Lung microvascular endothelial cell (primary cell): ENCODE measurements around the gene PRR16. TPM values are rescaled to one million over a fixed set of nuclear protein-coding genes. Genes with fewer than 3 reads are reported as not detected.

ENCODE experiments used
- DNase-seq, 2 donors: peaks; one replicate each; pipeline versions ENCODE4 v3.0.0 to v3.0.0-alpha.2; 2010; ENCODE audit warnings: low read depth in 2 of 2
- total RNA-seq: library from RNA; depleted of rRNA; stranded (reverse); fragments of >200 nt; gene quantifications from 2 replicates; pipeline ENCODE4 v1.2.1, GENCODE V29; 2014

Gene PRR16
- total RNA-seq, 1 donor from 2014 or later = not detected

GRCh38 chr5:120463006-120463680 lies 957 bp upstream of the PRR16 start:
- no peak for DNase-seq

GRCh38 chr5:120464627-120465435 lies 731 bp downstream of the PRR16 start:
- DNase-seq = peak; percentile 4 to 27

GRCh38 chr5:120465436-120465961 lies 1.4 kb downstream of the PRR16 start:
- DNase-seq = peak in 1 of 2 donors; percentile 1

GRCh38 chr5:120466341-120467006 lies 2.4 kb downstream of the PRR16 start:
- no peak for DNase-seq

- no peak for DNase-seq
Observed at GRCh38 chr5:120471971-120472370, 7.9 kb downstream of the PRR16 start.

- DNase-seq = no peak
Observed at GRCh38 chr5:120472911-120473310, 8.8 kb downstream of the PRR16 start.

GRCh38 chr5:120473332-120473731 lies 9.2 kb downstream of the PRR16 start:
- no peak for DNase-seq

- DNase-seq = no peak
Observed at GRCh38 chr5:120476063-120476462, 12.0 kb downstream of the PRR16 start.

GRCh38 chr5:120479066-120479465 lies 15.0 kb downstream of the PRR16 start:
- DNase-seq = no peak

- DNase-seq = no peak
Observed at GRCh38 chr5:120499876-120500563, 35.9 kb downstream of the PRR16 start.

- DNase-seq = no peak
Observed at GRCh38 chr5:120502531-120502930, 38.4 kb downstream of the PRR16 start.

GRCh38 chr5:120503341-120503740 lies 39.2 kb downstream of the PRR16 start:
- DNase-seq = no peak

- DNase-seq = no peak
Observed at GRCh38 chr5:120504057-120504456, 40.0 kb downstream of the PRR16 start.

GRCh38 chr5:120507197-120507596 lies 43.1 kb downstream of the PRR16 start:
- no peak for DNase-seq

GRCh38 chr5:120507800-120508463 lies 43.8 kb downstream of the PRR16 start:
- no peak for DNase-seq

- no peak for DNase-seq
Observed at GRCh38 chr5:120509053-120509452, 45.0 kb downstream of the PRR16 start.

- DNase-seq = no peak
Observed at GRCh38 chr5:120510098-120510637, 46.1 kb downstream of the PRR16 start.

- no peak for DNase-seq
Observed at GRCh38 chr5:120510994-120511686, 47.0 kb downstream of the PRR16 start.

- no peak for DNase-seq
Observed at GRCh38 chr5:120512068-120512467, 48.0 kb downstream of the PRR16 start.
